IMR-90 (cell line): ENCODE data around the gene TGM1. TPM values are rescaled to one million over a fixed set of nuclear protein-coding genes. Genes with fewer than 3 reads are reported as not detected.

Experiments used
- ATAC-seq: fragments of 200-7000 bp; cut with Tn5 transposase; 2 replicates; pipeline ENCODE4 v1.9.1; 2020; ENCODE audit warnings: low read depth, mild to moderate bottlenecking, moderate library complexity
- BruUV-seq: library from RNA; stranded (reverse); fragments of 400-500 nt; replicated peaks from 2 replicates; lab custom pipeline; 2021; lab: Mats Ljungman, UMichigan
- CTCF ChIA-PET: fragments of 300-600 bp; formaldehyde crosslinking; extraction: SDS; loops from one replicate; lab custom pipeline; 2021; ENCODE audit warnings: antibody characterized with exemption; lab: Yijun Ruan, JAX
- POLR2A ChIA-PET: fragments of 300-600 bp; sonication (Branson Sonifier 250); formaldehyde crosslinking; loops from one replicate; lab custom pipeline; 2022; ENCODE audit warnings: antibody characterized with exemption; ENCODE audit not compliant: unreplicated experiment; lab: Charles Lee
- DNase-seq: peaks from one replicate; pipeline ENCODE4 v3.0.0; 2013
- H2AFZ ChIP-seq: replicated peaks from 2 replicates; pipeline ENCODE3; 2013; ENCODE audit warnings: low read length, mild to moderate bottlenecking; ENCODE audit not compliant: poor library complexity
- H2AK5ac ChIP-seq: 2 replicates; pipeline ENCODE4 v1.6.1; 2013; ENCODE audit warnings: low read depth, low read length, inconsistent platforms
- H2AK9ac ChIP-seq: replicated peaks from 2 replicates; pipeline ENCODE3; 2013; ENCODE audit warnings: mild to moderate bottlenecking, low read depth, low read length, moderate library complexity; ENCODE audit not compliant: poor library complexity
- H2BK120ac ChIP-seq: 2 replicates; pipeline ENCODE4 v1.6.1; 2013; ENCODE audit warnings: low read depth, low read length, inconsistent platforms
- H2BK15ac ChIP-seq: 3 replicates; pipeline ENCODE4 v1.6.1; 2013; ENCODE audit warnings: low read depth, low read length, inconsistent platforms
- H2BK20ac ChIP-seq: 2 replicates; pipeline ENCODE4 v1.6.1; 2013; ENCODE audit warnings: low read depth, mild to moderate bottlenecking, inconsistent platforms, low read length, moderate library complexity
- H2BK5ac ChIP-seq: 2 replicates; pipeline ENCODE4 v1.6.1; 2013; ENCODE audit warnings: mild to moderate bottlenecking, low read depth, low read length, inconsistent platforms; ENCODE audit not compliant: poor library complexity, severe bottlenecking
- H3K14ac ChIP-seq: replicated peaks from 2 replicates; pipeline ENCODE4 v1.6.1; 2013; ENCODE audit warnings: low read depth, low read length, inconsistent platforms
- H3K18ac ChIP-seq: 2 replicates; pipeline ENCODE4 v1.6.1; 2013; ENCODE audit warnings: low read depth, low read length, control low read depth
- H3K23ac ChIP-seq: 2 replicates; pipeline ENCODE4 v1.6.1; 2013; ENCODE audit warnings: low read depth, low read length, inconsistent platforms
- H3K27ac ChIP-seq: 2 replicates; pipeline ENCODE4 v1.5.1; 2013; ENCODE audit warnings: mild to moderate bottlenecking, control low read depth, low read length; ENCODE audit not compliant: insufficient read depth
- H3K27me3 ChIP-seq: 2 replicates; pipeline ENCODE4 v1.6.1; 2013; ENCODE audit warnings: low read length; ENCODE audit not compliant: control insufficient read depth, insufficient read depth
- H3K36me3 ChIP-seq: 2 replicates; pipeline ENCODE4 v1.6.1; 2013; ENCODE audit warnings: low read length, mixed read lengths; ENCODE audit not compliant: control insufficient read depth, insufficient read depth
- H3K4ac ChIP-seq: 2 replicates; pipeline ENCODE4 v1.6.1; 2013; ENCODE audit warnings: low read depth, low read length, inconsistent platforms
- H3K4me1 ChIP-seq: 2 replicates; pipeline ENCODE4 v1.6.1; 2013; ENCODE audit warnings: low read length, mixed read lengths; ENCODE audit not compliant: control insufficient read depth, insufficient read depth
- H3K4me2 ChIP-seq: 2 replicates; pipeline ENCODE4 v1.6.1; 2013; ENCODE audit warnings: low read depth, mild to moderate bottlenecking, control low read depth, low read length, moderate library complexity
- H3K4me3 ChIP-seq: 2 replicates; pipeline ENCODE4 v1.5.1; 2013; ENCODE audit warnings: low read depth, mild to moderate bottlenecking, control low read depth, low read length, moderate library complexity; ENCODE audit not compliant: insufficient read depth
- H3K56ac ChIP-seq: 2 replicates; pipeline ENCODE4 v1.6.1; 2013; ENCODE audit warnings: low read length, inconsistent platforms; ENCODE audit not compliant: insufficient read depth; ENCODE audit errors: extremely low read depth
- H3K79me1 ChIP-seq, 2 experiments: 2 replicates each; pipeline ENCODE4 v1.6.1; 2013; ENCODE audit warnings: low read length in 2 of 2, inconsistent platforms in 1 of 2, low read depth in 1 of 2
- H3K9ac ChIP-seq: 2 replicates; pipeline ENCODE4 v1.6.1; 2013; ENCODE audit warnings: low read depth, low read length, control low read depth
- H3K9me1 ChIP-seq: 2 replicates; pipeline ENCODE4 v1.6.1; 2013; ENCODE audit warnings: low read length, inconsistent platforms; ENCODE audit not compliant: insufficient read depth
- H3K9me3 ChIP-seq: 2 replicates; pipeline ENCODE4 v1.6.1; 2013; ENCODE audit warnings: low read length; ENCODE audit not compliant: control insufficient read depth, insufficient read depth
- H4K20me1 ChIP-seq: 2 replicates; pipeline ENCODE4 v1.6.1; 2013; ENCODE audit warnings: low read length, inconsistent platforms; ENCODE audit not compliant: insufficient read depth
- H4K5ac ChIP-seq: 2 replicates; pipeline ENCODE4 v1.6.1; 2013; ENCODE audit warnings: mild to moderate bottlenecking, low read depth, low read length, control low read depth
- H4K8ac ChIP-seq, 2 experiments: 2 replicates each; pipeline ENCODE4 v1.6.1; 2013; ENCODE audit warnings: low read depth in 2 of 2, low read length in 2 of 2, control low read depth in 1 of 2, inconsistent platforms in 1 of 2
- H4K91ac ChIP-seq: 2 replicates; pipeline ENCODE4 v1.6.1; 2013; ENCODE audit warnings: low read depth, low read length, inconsistent platforms; ENCODE audit not compliant: insufficient read depth
- BHLHE40 ChIP-seq: fragments of 150-350 bp; IDR thresholded peaks from 2 replicates; pipeline ENCODE4 v1.6.1; 2016; ENCODE audit warnings: mild to moderate bottlenecking, low read depth, low read length
- CEBPB ChIP-seq: IDR thresholded peaks from 2 replicates; pipeline ENCODE4 v1.6.1; 2012; ENCODE audit warnings: low read depth, low read length, improper control_type of control experiment
- CHD1 ChIP-seq: IDR thresholded peaks from 2 replicates; pipeline ENCODE4 v1.6.1; 2012; ENCODE audit warnings: low read depth, low read length, improper control_type of control experiment
- FOS ChIP-seq: fragments of 150-350 bp; IDR thresholded peaks from 2 replicates; pipeline ENCODE4 v1.6.1; 2016; ENCODE audit warnings: low read depth, low read length
- MAFK ChIP-seq: IDR thresholded peaks from 2 replicates; pipeline ENCODE4 v1.6.1; 2012; ENCODE audit warnings: low read depth, low read length, improper control_type of control experiment
- MAZ ChIP-seq: IDR thresholded peaks from 2 replicates; pipeline ENCODE4 v1.6.1; 2012; ENCODE audit warnings: low read depth, mild to moderate bottlenecking, low read length, improper control_type of control experiment, moderate library complexity, borderline replicate concordance
- MXI1 ChIP-seq: IDR thresholded peaks from 2 replicates; pipeline ENCODE4 v1.6.1; 2012; ENCODE audit warnings: low read depth, mild to moderate bottlenecking, low read length, moderate library complexity, borderline replicate concordance
- NFE2L2 ChIP-seq: fragments of 150-350 bp; IDR thresholded peaks from 2 replicates; pipeline ENCODE4 v1.6.1; 2016; ENCODE audit warnings: low read depth, mild to moderate bottlenecking, low read length
- WGBS, 2 experiments: methylation state at CpG; one replicate each; pipeline versions ENCODE4 v1.1.5 to v1.1.7; 2013; ENCODE audit warnings: missing lambda C conversion rate in 2 of 2; ENCODE audit not compliant: insufficient read length in 1 of 2; ENCODE audit errors: extremely low coverage in 2 of 2; 5-methylcytosine and 5-hydroxymethylcytosine counted together
- dilution Hi-C: fragments of 300-500 bp; cut with HindIII; formaldehyde crosslinking; loops from one replicate; pipeline ENCODE4 v1.14.3; 2018; ENCODE audit warnings: low sequenced_read_pairs; ENCODE audit not compliant: unreplicated experiment
- in situ Hi-C: fragments of 300-500 bp; cut with MboI; formaldehyde crosslinking; loops from 3 replicates; pipeline ENCODE4 v1.14.3; 2019; ENCODE audit warnings: low sequenced_read_pairs, inconsistent platforms, mixed read lengths
- intact Hi-C: fragments of 100-400 bp; cut with micrococcal nuclease; formaldehyde crosslinking; loops from 2 replicates; pipeline ENCODE4 v1.10.0; 2022
- polyA plus RNA-seq, 3 experiments: library from polyadenylated mRNA; depleted of rRNA; stranded (reverse); fragments of >200 nt; gene quantifications; 2 replicates each; pipeline ENCODE4 v1.2.3, GENCODE V29; 2012; ENCODE audit warnings: low replicate concordance in 1 of 3
- total RNA-seq: library from RNA; depleted of rRNA; stranded (reverse); fragments of >200 nt; gene quantifications from 2 replicates; pipeline ENCODE4 v1.2.3, GENCODE V29; 2012
- TF ChIP-seq, protein P1 (sequence below): fragments of 150-350 bp; IDR thresholded peaks from 2 replicates; pipeline ENCODE4 v1.6.1; 2016; ENCODE audit warnings: low read depth, mild to moderate bottlenecking, low read length, moderate library complexity, borderline replicate concordance

TGM1 gene
- total and polyA plus RNA-seq, 2 of the 4 experiments (the other 2 are of a cell fraction): 0.72 to 3.3 TPM

DNA sequence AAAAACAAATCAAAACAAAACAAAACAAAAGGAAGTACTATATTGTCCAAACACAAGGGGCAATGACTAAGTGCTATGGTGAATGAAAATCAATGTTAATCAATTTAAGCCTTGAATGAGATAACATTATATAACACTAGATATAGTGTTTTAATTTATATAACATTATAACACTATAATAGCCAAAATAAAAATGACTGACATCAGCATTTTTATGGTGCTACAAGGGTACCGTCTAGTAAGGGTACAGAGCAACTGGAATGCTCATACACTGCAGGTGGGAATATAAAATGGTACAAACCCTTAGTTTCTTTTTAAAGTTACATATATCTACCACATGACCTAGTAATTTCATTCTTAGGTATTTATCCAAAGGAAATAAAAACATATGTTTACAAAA is 36.5 kb downstream of the TGM1 start:
- Histone ChIP-seq H3K9me3 (no peaks in the 10 kb centered on the region), H3K36me3 (peaks cover 6% of the 10 kb centered on the region; the same call in 1 of the 2 replicates), H4K5ac (no peak overlapping the region), H3K9me1 (peaks cover 3% of the 10 kb centered on the region; the same call in 1 of the 2 replicates), H3K4me2 (no peak overlapping the region), H2BK5ac (no peak overlapping the region), H3K4me3 (no peak overlapping the region), H2AK9ac (no peak overlapping the region), H3K56ac (no peak overlapping the region), H3K18ac (no peak overlapping the region), H2BK120ac (no peak overlapping the region), H3K4me1 (peaks cover 4% of the 10 kb centered on the region), H4K8ac (no peak overlapping the region), H2AK5ac (no peak overlapping the region), H2BK20ac (no peak overlapping the region), H3K79me1 (peaks cover 10 to 49% of the 10 kb centered on the region in 2 experiments), H3K27me3 (no peaks in the 10 kb centered on the region), H4K20me1 (no peaks in the 10 kb centered on the region; the same call in 1 of the 2 replicates), H2BK15ac (no peak overlapping the region), H4K91ac (no peak overlapping the region), H3K14ac (no peak overlapping the region), H3K4ac (no peak overlapping the region), H3K9ac (no peak overlapping the region), H2AFZ (no peak overlapping the region), H3K23ac (no peak overlapping the region), H3K27ac (no peak overlapping the region)
- no peak for TF ChIP-seq MAZ
- TF ChIP-seq MAFK: peak; percentile 95
- TF ChIP-seq, protein P1, sequence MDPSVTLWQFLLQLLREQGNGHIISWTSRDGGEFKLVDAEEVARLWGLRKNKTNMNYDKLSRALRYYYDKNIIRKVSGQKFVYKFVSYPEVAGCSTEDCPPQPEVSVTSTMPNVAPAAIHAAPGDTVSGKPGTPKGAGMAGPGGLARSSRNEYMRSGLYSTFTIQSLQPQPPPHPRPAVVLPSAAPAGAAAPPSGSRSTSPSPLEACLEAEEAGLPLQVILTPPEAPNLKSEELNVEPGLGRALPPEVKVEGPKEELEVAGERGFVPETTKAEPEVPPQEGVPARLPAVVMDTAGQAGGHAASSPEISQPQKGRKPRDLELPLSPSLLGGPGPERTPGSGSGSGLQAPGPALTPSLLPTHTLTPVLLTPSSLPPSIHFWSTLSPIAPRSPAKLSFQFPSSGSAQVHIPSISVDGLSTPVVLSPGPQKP: no peak
- no peak for TF ChIP-seq CEBPB
- no peak for TF ChIP-seq MXI1
- no peak for TF ChIP-seq NFE2L2
- TF ChIP-seq CHD1: no peak
- TF ChIP-seq BHLHE40: no peak
- no peak for TF ChIP-seq FOS
- DNase-seq: no peak
- no TSS peak for BruUV-seq
- ATAC-seq: no peak
- intact Hi-C loops: no loop called here
- ChIA-PET POLR2A (no interaction called here), CTCF (interaction anchor here (2.5 kb wide), 1 partner anchor 10 kb away, joined by 7 read pairs; the partner anchor contains the start of gene MDP1)
- WGBS, 2 experiments: no CpG with 5 or more reads among the region's 1 CpG
- in situ Hi-C loops: no loop called here
- dilution Hi-C loops: no loop called here
